ENCODE measurements around the gene AKT1.

The AKT1 gene

DNA sequence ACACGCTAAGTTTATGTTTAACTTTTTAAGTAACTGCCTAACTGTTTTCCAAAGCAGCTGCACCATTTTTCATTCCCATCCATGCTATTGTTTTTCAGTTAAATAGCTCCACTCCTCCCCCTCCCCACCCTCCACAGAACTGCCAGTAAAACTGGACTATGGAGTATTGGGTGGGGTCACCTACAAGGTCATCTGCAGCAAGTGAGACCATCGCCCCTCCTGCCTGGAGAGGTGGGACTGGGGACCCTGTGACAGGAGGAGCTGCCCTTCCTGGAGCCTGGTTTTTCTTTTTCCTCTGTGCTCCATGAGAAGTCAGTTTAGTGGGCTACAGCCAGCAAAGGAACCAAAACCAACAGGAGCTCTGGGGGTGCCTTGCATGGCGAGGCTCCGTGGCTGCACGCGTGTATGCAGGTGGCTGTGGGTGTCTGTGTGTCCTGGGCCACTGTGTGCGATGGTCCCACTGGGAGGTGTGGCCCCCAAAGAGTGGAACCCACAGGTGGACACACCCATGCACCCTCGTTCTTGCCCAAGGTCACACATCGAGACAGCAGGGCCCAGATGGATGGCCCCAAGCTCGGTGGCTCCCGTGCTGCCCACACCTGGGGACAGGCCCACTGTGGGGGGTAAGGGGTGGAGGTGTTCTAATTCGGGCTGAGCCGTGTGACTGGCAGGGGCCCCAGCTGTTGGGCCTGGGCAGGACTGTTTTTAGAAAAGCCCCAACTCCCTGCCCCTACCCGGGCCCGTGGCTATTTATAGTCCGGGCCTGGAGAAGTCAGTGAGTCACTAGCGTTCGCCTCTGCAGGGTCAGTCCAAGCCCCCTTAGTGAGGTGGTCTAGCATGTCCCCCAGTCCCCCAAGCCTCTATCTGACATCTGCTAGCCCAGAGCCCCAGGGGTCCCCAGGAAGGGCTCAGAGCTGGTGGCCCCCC lies 73.8 kb downstream of the AKT1 start:
- no peak for DNase-seq
